ENCODE data around the gene HES7. TPM values are rescaled to one million over a fixed set of nuclear protein-coding genes. Genes with fewer than 3 reads are reported as not detected.

HES7 gene
- total RNA-seq, 4 donors from 2014 or later = 2.1 TPM; not detected in 3

- 4% methylated on average over 24 of the region's 24 CpGs for WGBS, 2 donors
- TF ChIP-seq POLR2A (IDR thresholded peaks at IDR 0.05) (no peak), CTCF (IDR thresholded peaks at IDR 0.05) (no peak), EP300 (IDR thresholded peaks at IDR 0.05) (no peak)
- DNase-seq (ENCODE audit: low spot score in 2 of 2) = peak in 1 of 2 donors; percentile 10
- H3K9me3 ChIP-seq = no peaks in the 10 kb centered on the region
- no peaks in the 10 kb centered on the region for H3K27me3 ChIP-seq
- H3K36me3 ChIP-seq = no peaks in the 10 kb centered on the region
- peak overlapping the region; percentile 54 to 86 (median 60) for H3K4me3 ChIP-seq
- peaks cover 4 to 70% (median 51%) of the 10 kb centered on the region in 4 donors for H3K4me1 ChIP-seq
- H3K27ac ChIP-seq = peak overlapping the region; percentile 25 to 94 (median 64)
Observed at GRCh38 chr17:8124350-8125153, 646 bp upstream of the HES7 start.

- no peaks in the 10 kb centered on the region for H3K27me3 ChIP-seq
- DNase-seq (ENCODE audit: low spot score in 2 of 2) = peak in 1 of 2 donors; percentile 13
- peak overlapping the region; percentile 16 to 94 (median 74) for H3K27ac ChIP-seq
- peaks cover 4 to 75% (median 55%) of the 10 kb centered on the region in 4 donors for H3K4me1 ChIP-seq
- peak overlapping the region; percentile 54 to 86 (median 60) for H3K4me3 ChIP-seq
- TF ChIP-seq CTCF (IDR thresholded peaks at IDR 0.05) (no peak), EP300 (IDR thresholded peaks at IDR 0.05) (peak in 1 of 2 donors; percentile 6), POLR2A (IDR thresholded peaks at IDR 0.05) (no peak)
- WGBS, 2 donors = 1% methylated on average over 39 to 55 of the region's 55 CpGs
- H3K36me3 ChIP-seq = no peaks in the 10 kb centered on the region
- H3K9me3 ChIP-seq = no peaks in the 10 kb centered on the region
Observed at GRCh38 chr17:8122924-8123694, 797 bp downstream of the HES7 start.

GRCh38 chr17:8122422-8122923, 1.4 kb downstream of the HES7 start:
- Histone ChIP-seq H3K36me3 (no peaks in the 10 kb centered on the region), H3K9me3 (no peaks in the 10 kb centered on the region), H3K27ac (peak overlapping the region; percentile 16 to 94 (median 74)), H3K4me1 (peaks cover 4 to 79% (median 61%) of the 10 kb centered on the region in 4 donors), H3K27me3 (no peaks in the 10 kb centered on the region), H3K4me3 (peak overlapping the region; percentile 54 to 86 (median 60))
- peak in 1 of 2 donors; percentile 43 for DNase-seq (ENCODE audit: low spot score in 2 of 2)
- TF ChIP-seq CTCF (IDR thresholded peaks at IDR 0.05) = no peak
- no peak for TF ChIP-seq POLR2A (IDR thresholded peaks at IDR 0.05)
- TF ChIP-seq EP300 (IDR thresholded peaks at IDR 0.05) = no peak
- 1% methylated on average over 29 of the region's 29 CpGs for WGBS, 2 donors

GRCh38 chr17:8121681-8122421, 2.1 kb downstream of the HES7 start:
- peaks cover 4 to 79% (median 60%) of the 10 kb centered on the region in 4 donors for H3K4me1 ChIP-seq
- H3K27ac ChIP-seq = peak overlapping the region; percentile 16 to 94 (median 74)
- H3K36me3 ChIP-seq = no peaks in the 10 kb centered on the region
- peaks cover 0 to 2% of the 10 kb centered on the region in 2 donors for H3K27me3 ChIP-seq
- 0 to 1% methylated on average over 49 to 62 of the region's 76 CpGs for WGBS, 2 donors
- H3K4me3 ChIP-seq = peak overlapping the region; percentile 54 to 86 (median 60)
- no peaks in the 10 kb centered on the region for H3K9me3 ChIP-seq
- TF ChIP-seq EP300 (IDR thresholded peaks at IDR 0.05) (peak in 1 of 2 donors; percentile 50), CTCF (IDR thresholded peaks at IDR 0.05) (peak; percentile 35 to 70 (median 56)), POLR2A (IDR thresholded peaks at IDR 0.05) (peak in 1 of 2 donors; percentile 58)
- DNase-seq (ENCODE audit: low spot score in 2 of 2) = peak in 1 of 2 donors; percentile 22
